Neural cell (in vitro differentiated cells): ENCODE data around the gene ATP5F1D. TPM values are rescaled to one million over a fixed set of nuclear protein-coding genes. Genes with fewer than 3 reads are reported as not detected.

Source experiments
- H2AFZ ChIP-seq: fragments of 200-600, 300-800 bp; sonication (generic), shearing (Covaris generic); 2 replicates; pipeline ENCODE4 v1.6.0; 2014; ENCODE audit warnings: low read depth, mild to moderate bottlenecking, antibody characterized with exemption, low read length, moderate library complexity
- H3F3A ChIP-seq: fragments of 200-600 bp; shearing (Covaris generic); 2 replicates; pipeline ENCODE4 v1.6.1; 2016; ENCODE audit warnings: mild to moderate bottlenecking, moderate library complexity, mixed read lengths, antibody characterized with exemption, low read length; ENCODE audit not compliant: insufficient read depth, poor library complexity, severe bottlenecking
- H3K27ac ChIP-seq: fragments of 200-600, 300-800 bp; sonication (generic), shearing (Covaris generic); 2 replicates; pipeline ENCODE4 v1.5.1; 2014; ENCODE audit warnings: mild to moderate bottlenecking, low read length, moderate library complexity
- H3K27me3 ChIP-seq: fragments of 300-800, 200-600 bp; sonication (generic), shearing (Covaris generic); 2 replicates; pipeline ENCODE4 v1.6.0; 2014; ENCODE audit warnings: mild to moderate bottlenecking, low read depth, low read length, moderate library complexity; ENCODE audit not compliant: insufficient read depth
- H3K36me3 ChIP-seq: fragments of 300-800, 200-600 bp; sonication (generic), shearing (Covaris generic); 2 replicates; pipeline ENCODE4 v1.5.1; 2014; ENCODE audit warnings: mild to moderate bottlenecking, antibody characterized with exemption, low read length, moderate library complexity; ENCODE audit not compliant: insufficient read depth
- H3K4me2 ChIP-seq: fragments of 300-800, 200-600 bp; sonication (generic), shearing (Covaris generic); 2 replicates; pipeline ENCODE4 v1.6.0; 2014; ENCODE audit warnings: mild to moderate bottlenecking, low read length
- H3K4me3 ChIP-seq: fragments of 300-800, 200-600 bp; sonication (generic), shearing (Covaris generic); 2 replicates; pipeline ENCODE4 v1.5.1; 2014; ENCODE audit warnings: mild to moderate bottlenecking, low read length, moderate library complexity
- H3K79me2 ChIP-seq: fragments of 200-600 bp; shearing (Covaris generic); replicated peaks from 2 replicates; pipeline ENCODE4 v1.6.0; 2014; ENCODE audit warnings: mild to moderate bottlenecking, low read length, moderate library complexity; ENCODE audit not compliant: insufficient read depth
- H3K9ac ChIP-seq: fragments of 300-800, 200-600 bp; sonication (generic), shearing (Covaris generic); 2 replicates; pipeline ENCODE4 v1.6.1; 2016; ENCODE audit warnings: mild to moderate bottlenecking, low read length, mixed read lengths
- H3K9me2 ChIP-seq: fragments of 200-600 bp; shearing (Covaris generic); 2 replicates; pipeline ENCODE4 v1.6.1; 2016; ENCODE audit warnings: mild to moderate bottlenecking, low read length, mixed read lengths; ENCODE audit not compliant: insufficient read depth
- H3K9me3 ChIP-seq: fragments of 200-600, 300-800 bp; sonication (generic), shearing (Covaris generic); 2 replicates; pipeline ENCODE4 v1.6.1; 2016; ENCODE audit warnings: mild to moderate bottlenecking, mixed run types, low read length, moderate library complexity, mixed read lengths
- H4K20me1 ChIP-seq: fragments of 200-600 bp; shearing (Covaris generic); 2 replicates; pipeline ENCODE4 v1.6.1; 2016; ENCODE audit warnings: mild to moderate bottlenecking, mixed run types; ENCODE audit not compliant: insufficient read depth
- EP300 ChIP-seq: fragments of 450-650 bp; conservative IDR thresholded peaks from 2 replicates; pipeline ENCODE4 v1.6.1; 2014; ENCODE audit warnings: antibody characterized with exemption, mild to moderate bottlenecking, moderate library complexity; ENCODE audit not compliant: poor library complexity, severe bottlenecking
- EZH2 ChIP-seq: fragments of 200-600, 300-800 bp; shearing (Covaris generic), sonication (generic); IDR thresholded peaks from 2 replicates; pipeline ENCODE4 v1.6.1; 2014; ENCODE audit warnings: antibody characterized with exemption, low read length, borderline replicate concordance, mild to moderate bottlenecking; ENCODE audit not compliant: insufficient read depth, poor library complexity, severe bottlenecking
- MXI1 ChIP-seq: fragments of 450-650 bp; conservative IDR thresholded peaks from 2 replicates; pipeline ENCODE4 v1.6.1; 2014; ENCODE audit warnings: antibody characterized with exemption, mild to moderate bottlenecking; ENCODE audit not compliant: poor library complexity, severe bottlenecking
- POLR2AphosphoS5 ChIP-seq: IDR thresholded peaks from 2 replicates; pipeline ENCODE4 v1.6.1; 2012
- RAD21 ChIP-seq: fragments of 450-650 bp; conservative IDR thresholded peaks from 2 replicates; pipeline ENCODE4 v1.6.1; 2014; ENCODE audit warnings: antibody characterized with exemption, mild to moderate bottlenecking, moderate library complexity
- REST ChIP-seq: IDR thresholded peaks from 2 replicates; pipeline ENCODE4 v1.6.1; 2012; ENCODE audit warnings: borderline replicate concordance
- SMC3 ChIP-seq: fragments of 450-650 bp; conservative IDR thresholded peaks from 2 replicates; pipeline ENCODE4 v1.6.1; 2014; ENCODE audit warnings: antibody characterized with exemption, mild to moderate bottlenecking, moderate library complexity; ENCODE audit not compliant: poor library complexity
- TAF1 ChIP-seq: IDR thresholded peaks from 2 replicates; pipeline ENCODE4 v1.6.1; 2012; ENCODE audit warnings: low read depth
- polyA plus RNA-seq: library from polyadenylated mRNA; depleted of rRNA; stranded (reverse); fragments of >200 nt; gene quantifications from 2 replicates; pipeline ENCODE4 v1.2.3, GENCODE V29; 2014
- TF ChIP-seq, protein P1 (sequence below): fragments of 450-650 bp; IDR thresholded peaks from 2 replicates; pipeline ENCODE4 v1.5.1; 2014; ENCODE audit warnings: antibody characterized with exemption, mild to moderate bottlenecking, moderate library complexity; ENCODE audit not compliant: poor library complexity, severe bottlenecking

The ATP5F1D gene
- polyA plus RNA-seq, 1 donor from 2014 or later: 47.8 TPM

GRCh38 chr19:1232652-1233072 is 8.9 kb upstream of the ATP5F1D start:
- Histone ChIP-seq H3K4me2 (no peak overlapping the region), H3K36me3 (no peaks in the 10 kb centered on the region), H3F3A (no peaks in the 10 kb centered on the region), H3K27ac (no peak overlapping the region), H3K9me2 (no peaks in the 10 kb centered on the region), H3K9ac (no peak overlapping the region), H3K4me3 (no peak overlapping the region), H3K27me3 (no peaks in the 10 kb centered on the region), H3K9me3 (no peaks in the 10 kb centered on the region), H2AFZ (no peak overlapping the region), H3K79me2 (peaks cover 13% of the 10 kb centered on the region), H4K20me1 (no peaks in the 10 kb centered on the region)
- TF ChIP-seq REST (no peak), MXI1 (no peak), TAF1 (no peak), SMC3 (no peak), RAD21 (no peak), POLR2AphosphoS5 (no peak), EZH2 (no peak), EP300 (no peak)
- TF ChIP-seq, protein P1, sequence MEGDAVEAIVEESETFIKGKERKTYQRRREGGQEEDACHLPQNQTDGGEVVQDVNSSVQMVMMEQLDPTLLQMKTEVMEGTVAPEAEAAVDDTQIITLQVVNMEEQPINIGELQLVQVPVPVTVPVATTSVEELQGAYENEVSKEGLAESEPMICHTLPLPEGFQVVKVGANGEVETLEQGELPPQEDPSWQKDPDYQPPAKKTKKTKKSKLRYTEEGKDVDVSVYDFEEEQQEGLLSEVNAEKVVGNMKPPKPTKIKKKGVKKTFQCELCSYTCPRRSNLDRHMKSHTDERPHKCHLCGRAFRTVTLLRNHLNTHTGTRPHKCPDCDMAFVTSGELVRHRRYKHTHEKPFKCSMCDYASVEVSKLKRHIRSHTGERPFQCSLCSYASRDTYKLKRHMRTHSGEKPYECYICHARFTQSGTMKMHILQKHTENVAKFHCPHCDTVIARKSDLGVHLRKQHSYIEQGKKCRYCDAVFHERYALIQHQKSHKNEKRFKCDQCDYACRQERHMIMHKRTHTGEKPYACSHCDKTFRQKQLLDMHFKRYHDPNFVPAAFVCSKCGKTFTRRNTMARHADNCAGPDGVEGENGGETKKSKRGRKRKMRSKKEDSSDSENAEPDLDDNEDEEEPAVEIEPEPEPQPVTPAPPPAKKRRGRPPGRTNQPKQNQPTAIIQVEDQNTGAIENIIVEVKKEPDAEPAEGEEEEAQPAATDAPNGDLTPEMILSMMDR: no peak

DNA sequence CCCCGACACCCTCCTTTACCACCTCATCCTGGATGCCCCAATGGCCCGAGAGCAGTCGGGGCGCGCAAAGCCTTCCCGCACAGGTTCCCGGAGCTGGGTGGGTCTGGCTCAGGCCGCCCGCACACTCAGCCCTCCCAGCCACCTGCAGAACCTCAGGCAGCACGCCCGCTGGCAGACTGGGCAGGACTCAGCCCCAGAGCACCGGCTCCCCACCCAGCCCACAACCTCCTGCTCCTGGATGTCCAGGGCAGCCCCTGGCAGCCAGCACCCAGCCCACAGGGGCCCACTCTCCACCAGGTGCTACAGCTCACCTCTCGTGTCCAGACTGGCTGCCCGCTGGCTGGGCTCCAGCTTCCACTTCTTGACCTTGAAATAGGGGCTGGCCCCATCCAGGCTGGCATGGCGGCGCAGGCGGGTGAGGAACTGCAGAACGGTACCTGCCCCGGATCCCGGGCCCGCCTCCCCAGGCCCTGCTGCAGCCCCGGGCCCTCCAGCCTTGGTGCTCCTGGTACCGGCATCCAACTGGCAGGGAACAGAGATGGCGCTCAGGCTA is 8.4 kb upstream of the ATP5F1D start:
- H3K9me3 ChIP-seq: no peaks in the 10 kb centered on the region
- H3K4me2 ChIP-seq: no peak overlapping the region
- H3K27me3 ChIP-seq: no peaks in the 10 kb centered on the region
- TF ChIP-seq RAD21 (no peak), REST (no peak), EZH2 (no peak), EP300 (no peak), SMC3 (no peak), TAF1 (no peak), MXI1 (no peak), POLR2AphosphoS5 (no peak)
- TF ChIP-seq, protein P1: no peak
- no peaks in the 10 kb centered on the region for H4K20me1 ChIP-seq
- no peak overlapping the region for H3K27ac ChIP-seq
- no peak overlapping the region for H3K9ac ChIP-seq
- H3K9me2 ChIP-seq: no peaks in the 10 kb centered on the region
- H3F3A ChIP-seq: peaks cover under 1% of the 10 kb centered on the region
- H3K36me3 ChIP-seq: no peaks in the 10 kb centered on the region
- H3K4me3 ChIP-seq: no peak overlapping the region
- H2AFZ ChIP-seq: no peak overlapping the region
- peaks cover 13% of the 10 kb centered on the region for H3K79me2 ChIP-seq
